ENCODE results near the gene IL11.
"Not testable (repeated sequence)": the region's sequence is repeated elsewhere in the genome, so short reads cannot be mapped to it uniquely, and the experiment has no call there.

The IL11 gene

DNA sequence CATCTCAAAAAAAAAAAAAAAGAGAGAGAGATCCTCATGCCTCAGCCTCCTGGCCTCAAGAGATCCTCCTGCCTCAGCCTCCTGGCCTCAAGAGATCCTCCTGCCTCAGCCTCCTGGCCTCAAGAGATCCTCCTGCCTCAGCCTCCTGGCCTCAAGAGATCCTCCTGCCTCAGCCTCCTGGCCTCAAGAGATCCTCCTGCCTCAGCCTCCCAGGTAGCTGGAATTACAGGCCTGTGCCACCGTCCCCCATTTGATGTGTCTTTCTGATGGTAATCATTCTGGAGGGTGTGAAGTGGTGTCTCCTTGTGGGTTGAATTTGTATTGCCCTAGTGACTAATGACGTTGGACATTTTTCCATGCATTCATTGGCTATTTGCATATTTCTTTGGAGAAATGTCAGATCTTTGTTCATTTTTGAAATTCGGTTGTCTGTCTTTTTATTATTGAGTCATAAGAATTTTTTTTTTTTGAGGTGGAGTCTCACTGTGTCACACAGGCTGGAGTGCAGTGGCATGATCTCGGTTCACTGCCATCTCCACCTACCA lies 41.4 kb downstream of the IL11 start:
- H3K4me1 ChIP-seq (ENCODE audit: insufficient read depth, low read length); H3K9ac ChIP-seq (ENCODE audit: low read length); H3K36me3 ChIP-seq (ENCODE audit: insufficient read depth, low read length); H3K27me3 ChIP-seq (ENCODE audit: control insufficient read depth in 1 of 2, insufficient read depth in 2 of 2, low read length in 2 of 2); H3K4me3 ChIP-seq (ENCODE audit: low read depth in 1 of 2, low read length in 2 of 2); H3K27ac ChIP-seq (ENCODE audit: low read depth, low read length); H3K9me3 ChIP-seq (ENCODE audit: low read length): not testable (repeated sequence)

DNA sequence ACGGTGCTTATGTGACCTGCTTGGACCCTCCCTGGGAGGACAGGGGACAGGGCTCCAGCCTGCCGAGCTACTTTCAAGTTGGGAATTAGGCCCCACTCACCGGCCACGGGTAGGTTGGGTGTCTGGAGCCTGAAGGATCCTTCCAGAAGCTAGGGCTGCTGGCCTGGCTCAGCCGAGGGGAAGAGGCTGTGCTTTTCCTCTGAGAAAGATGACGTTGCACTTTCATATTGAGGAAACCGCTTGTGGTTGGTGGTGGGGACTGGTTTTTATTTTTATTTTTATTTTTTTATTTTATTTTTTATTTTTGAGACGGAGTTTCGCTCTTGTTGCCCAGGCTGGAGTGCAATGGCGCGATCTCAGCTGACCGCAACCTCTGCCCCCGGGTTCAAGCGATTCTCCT lies 45.1 kb downstream of the IL11 start, which contains the start of gene TMEM150B:
Gene TMEM150B, minus strand, starts transcription at position 170 of the 400 bp plus-strand sequence. CDS start 4,305 bp downstream, outside the sequence.
- Histone ChIP-seq H3K9me3 (ENCODE audit: low read length) (no peaks in the 10 kb centered on the region), H3K36me3 (ENCODE audit: insufficient read depth, low read length) (no peaks in the 10 kb centered on the region), H3K4me1 (ENCODE audit: insufficient read depth, low read length) (no peaks in the 10 kb centered on the region), H3K27ac (ENCODE audit: low read depth, low read length) (no peak within 1 kb of the TSS), H3K4me3 (ENCODE audit: low read depth in 1 of 2, low read length in 2 of 2) (no peak within 1 kb of the TSS), H3K9ac (ENCODE audit: low read length) (no peak within 1 kb of the TSS), H3K27me3 (ENCODE audit: control insufficient read depth in 1 of 2, insufficient read depth in 2 of 2, low read length in 2 of 2) (peaks cover 0 to under 1% of the 10 kb centered on the region in 2 donors)

DNA sequence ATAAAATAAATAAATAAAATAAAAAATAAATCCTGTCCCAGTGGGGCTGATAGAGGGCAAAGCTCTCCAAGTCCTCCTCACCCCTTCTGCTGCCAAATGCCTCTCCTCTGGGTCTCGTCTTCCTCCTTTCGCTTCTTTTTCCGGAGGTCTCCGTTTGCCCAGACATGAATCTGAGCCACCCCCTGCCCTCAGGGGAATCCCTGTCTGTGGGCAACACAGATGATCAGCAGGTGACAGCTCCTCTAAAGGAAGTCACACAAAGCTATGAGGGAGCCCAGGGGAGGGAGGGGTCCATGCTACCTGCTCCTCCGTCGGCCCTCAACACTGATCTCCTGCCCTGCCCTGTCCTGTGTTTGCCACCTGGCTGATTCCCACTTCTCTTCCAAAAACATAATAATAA lies 45.6 kb downstream of the IL11 start:
- Histone ChIP-seq H3K4me3 (ENCODE audit: low read depth in 1 of 2, low read length in 2 of 2) (no peak overlapping the region), H3K9me3 (ENCODE audit: low read length) (no peaks in the 10 kb centered on the region), H3K36me3 (ENCODE audit: insufficient read depth, low read length) (no peaks in the 10 kb centered on the region), H3K27me3 (ENCODE audit: control insufficient read depth in 1 of 2, insufficient read depth in 2 of 2, low read length in 2 of 2) (peaks cover 0 to 5% of the 10 kb centered on the region in 2 donors), H3K9ac (ENCODE audit: low read length) (no peak overlapping the region), H3K4me1 (ENCODE audit: insufficient read depth, low read length) (no peaks in the 10 kb centered on the region), H3K27ac (ENCODE audit: low read depth, low read length) (no peak overlapping the region)

DNA sequence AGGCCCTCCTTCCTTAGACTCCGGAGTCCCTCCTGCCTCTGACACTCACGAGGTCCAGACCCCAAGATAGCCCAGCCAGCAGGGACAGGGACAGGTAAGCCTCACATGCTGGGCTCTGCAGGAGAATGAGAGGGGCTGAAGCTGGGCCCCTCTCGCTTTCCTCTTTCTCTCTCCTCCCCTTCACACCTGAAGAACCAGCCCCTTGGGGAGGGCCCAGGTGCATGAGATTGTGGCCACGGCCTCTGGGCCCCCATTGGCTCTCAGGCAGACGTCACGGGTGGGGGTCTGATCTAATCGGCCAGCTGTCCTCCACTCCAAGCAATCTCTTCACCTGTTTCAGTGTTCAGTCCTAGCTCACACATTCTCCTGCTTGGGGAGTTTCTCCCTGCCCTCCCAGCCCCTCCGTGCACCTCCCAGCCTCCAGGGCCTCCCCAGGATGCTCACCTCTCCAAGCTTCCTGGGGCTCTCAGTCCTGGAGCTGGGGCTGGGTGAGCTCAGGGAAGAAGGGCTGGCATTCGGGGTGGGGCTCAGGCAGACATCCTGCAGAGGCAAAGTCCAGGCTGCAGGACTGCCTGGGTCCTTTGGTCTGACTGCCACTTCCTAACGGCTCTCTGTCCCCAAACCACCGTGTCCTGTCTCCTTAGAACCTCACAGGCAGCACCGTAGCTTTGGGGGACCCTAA lies 47.9 kb downstream of the IL11 start:
- Histone ChIP-seq H3K9ac (ENCODE audit: low read length) (no peak overlapping the region), H3K27ac (ENCODE audit: low read depth, low read length) (no peak overlapping the region), H3K4me3 (ENCODE audit: low read depth in 1 of 2, low read length in 2 of 2) (no peak overlapping the region)

DNA sequence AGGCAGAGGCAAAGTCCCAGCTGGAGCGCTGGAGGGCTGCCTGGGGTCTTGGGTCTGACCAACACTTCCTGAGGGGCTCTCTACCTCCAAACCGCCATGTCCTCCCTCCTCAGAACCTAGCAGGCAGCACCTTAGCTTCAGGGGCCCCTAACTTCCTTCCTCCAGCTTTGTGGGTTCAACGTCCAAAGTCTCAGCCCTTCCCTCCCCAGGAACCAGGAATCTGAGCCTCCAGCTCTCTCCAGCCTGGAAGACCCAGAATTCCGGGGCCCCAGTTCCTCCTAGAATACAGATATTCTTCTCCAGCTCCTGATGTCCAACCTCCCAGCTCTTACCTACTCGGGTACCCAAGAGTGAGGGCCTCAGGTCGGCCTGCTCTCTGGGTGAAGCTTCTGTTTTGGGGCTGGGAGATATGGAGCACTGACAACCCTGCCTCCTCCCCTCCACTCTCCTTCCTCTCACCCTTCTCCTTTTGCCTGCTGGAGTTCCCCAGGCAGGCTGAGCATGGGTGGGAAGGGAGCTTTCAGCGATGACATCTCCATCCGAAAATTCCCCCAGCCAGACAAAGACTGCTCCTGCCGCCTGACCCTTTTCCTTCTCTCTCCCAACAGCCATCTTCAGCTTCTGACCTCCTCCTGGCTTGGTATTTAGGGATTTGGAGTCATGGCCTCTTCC lies 48.7 kb downstream of the IL11 start:
- Histone ChIP-seq H3K4me3 (ENCODE audit: low read depth in 1 of 2, low read length in 2 of 2) (no peak overlapping the region), H3K9me3 (ENCODE audit: low read length) (no peaks in the 10 kb centered on the region), H3K27ac (ENCODE audit: low read depth, low read length) (no peak overlapping the region), H3K4me1 (ENCODE audit: insufficient read depth, low read length) (no peaks in the 10 kb centered on the region), H3K27me3 (ENCODE audit: control insufficient read depth in 1 of 2, insufficient read depth in 2 of 2, low read length in 2 of 2) (peaks cover 0 to 5% of the 10 kb centered on the region in 2 donors), H3K9ac (ENCODE audit: low read length) (no peak overlapping the region), H3K36me3 (ENCODE audit: insufficient read depth, low read length) (no peaks in the 10 kb centered on the region)

More for the DNA sequence above, 47.9 kb downstream of the IL11 start:
- Histone ChIP-seq H3K27me3 (ENCODE audit: control insufficient read depth in 1 of 2, insufficient read depth in 2 of 2, low read length in 2 of 2) (peaks cover 0 to 5% of the 10 kb centered on the region in 2 donors), H3K36me3 (ENCODE audit: insufficient read depth, low read length) (no peaks in the 10 kb centered on the region), H3K4me1 (ENCODE audit: insufficient read depth, low read length) (no peaks in the 10 kb centered on the region), H3K9me3 (ENCODE audit: low read length) (no peaks in the 10 kb centered on the region)

DNA sequence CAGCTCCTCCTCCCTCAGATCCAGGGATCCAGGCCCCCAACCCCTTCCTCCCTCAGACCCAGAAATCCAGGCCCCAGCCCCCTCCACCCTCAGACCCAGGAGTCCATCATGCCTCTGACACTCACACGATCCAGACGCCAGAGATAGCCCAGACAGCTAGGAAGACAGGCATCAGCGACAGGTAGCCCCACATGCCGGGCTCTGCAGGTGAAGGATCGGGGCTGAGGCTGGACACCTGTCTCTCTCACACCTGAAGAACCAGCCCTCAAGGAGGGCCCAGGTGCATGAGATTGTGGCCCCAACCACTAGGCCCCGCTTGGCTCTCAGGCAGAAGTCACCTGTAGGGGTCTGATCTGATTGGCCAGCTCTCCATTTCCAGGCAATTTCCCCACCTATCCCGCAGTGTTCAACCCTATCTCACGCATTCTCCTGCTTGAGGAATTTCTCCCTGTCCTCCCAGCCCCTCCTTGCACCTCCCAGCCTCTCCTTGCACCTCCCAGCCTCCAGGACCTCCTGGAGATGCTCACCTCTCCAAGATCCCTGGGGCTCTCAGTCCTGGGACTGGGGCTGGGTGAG lies 49.3 kb downstream of the IL11 start:
- Histone ChIP-seq H3K27me3 (ENCODE audit: control insufficient read depth in 1 of 2, insufficient read depth in 2 of 2, low read length in 2 of 2) (peaks cover 0 to 5% of the 10 kb centered on the region in 2 donors), H3K9me3 (ENCODE audit: low read length) (no peaks in the 10 kb centered on the region), H3K9ac (ENCODE audit: low read length) (no peak overlapping the region), H3K4me3 (ENCODE audit: low read depth in 1 of 2, low read length in 2 of 2) (no peak overlapping the region), H3K27ac (ENCODE audit: low read depth, low read length) (no peak overlapping the region), H3K36me3 (ENCODE audit: insufficient read depth, low read length) (no peaks in the 10 kb centered on the region), H3K4me1 (ENCODE audit: insufficient read depth, low read length) (no peaks in the 10 kb centered on the region)

DNA sequence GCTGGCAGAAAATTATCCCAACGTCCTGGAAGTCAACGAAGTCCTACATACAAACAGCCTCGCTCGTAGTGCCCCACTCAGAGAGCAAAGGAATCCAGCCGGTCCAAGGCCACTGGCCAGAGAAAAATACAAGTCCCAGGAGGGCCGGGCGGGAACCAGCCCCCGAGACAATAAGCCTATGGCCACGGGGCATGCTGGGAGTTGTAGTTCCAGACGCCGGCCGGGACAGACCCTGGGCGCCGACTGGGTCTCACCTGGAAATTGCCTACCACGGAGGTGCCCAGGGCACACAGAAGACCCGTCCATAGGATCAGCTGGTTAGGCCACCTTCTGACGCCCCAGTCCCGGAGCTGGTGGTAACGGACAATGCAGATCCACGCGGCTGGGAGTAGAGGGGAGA lies 50.5 kb downstream of the IL11 start:
- H3K4me3 ChIP-seq (ENCODE audit: low read depth in 1 of 2, low read length in 2 of 2): no peak overlapping the region
- H3K9ac ChIP-seq (ENCODE audit: low read length): no peak overlapping the region
- no peaks in the 10 kb centered on the region for H3K9me3 ChIP-seq (ENCODE audit: low read length)

DNA sequence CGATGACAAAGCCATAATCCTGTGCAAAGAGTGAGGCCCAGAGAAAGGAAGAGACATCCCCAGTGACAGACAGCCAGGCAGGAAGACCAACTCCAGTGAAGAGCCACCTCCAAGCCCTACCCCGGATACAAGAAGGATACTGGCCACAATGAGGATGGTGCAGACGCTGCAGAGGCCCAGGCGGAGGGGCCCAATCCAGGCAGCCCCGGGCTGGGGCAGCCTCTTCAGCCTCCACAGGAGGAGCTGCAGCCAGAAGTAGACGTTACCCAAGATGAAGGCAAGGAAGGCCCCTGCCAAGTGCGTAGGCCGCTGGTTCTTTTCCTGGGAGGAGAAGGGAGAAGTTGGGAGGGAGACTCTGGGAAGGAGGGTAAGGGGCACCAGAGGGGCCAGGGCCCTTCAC lies 53.6 kb downstream of the IL11 start:
- H3K4me3 ChIP-seq (ENCODE audit: low read depth in 1 of 2, low read length in 2 of 2): no peak overlapping the region
- H3K27ac ChIP-seq (ENCODE audit: low read depth, low read length): no peak overlapping the region
- H3K4me1 ChIP-seq (ENCODE audit: insufficient read depth, low read length): no peaks in the 10 kb centered on the region
- H3K9me3 ChIP-seq (ENCODE audit: low read length): no peaks in the 10 kb centered on the region
- peaks cover 0 to 5% of the 10 kb centered on the region in 2 donors for H3K27me3 ChIP-seq (ENCODE audit: control insufficient read depth in 1 of 2, insufficient read depth in 2 of 2, low read length in 2 of 2)
- H3K9ac ChIP-seq (ENCODE audit: low read length): no peak overlapping the region
- no peaks in the 10 kb centered on the region for H3K36me3 ChIP-seq (ENCODE audit: insufficient read depth, low read length)

More for the DNA sequence above, 50.5 kb downstream of the IL11 start:
- H3K27me3 ChIP-seq (ENCODE audit: control insufficient read depth in 1 of 2, insufficient read depth in 2 of 2, low read length in 2 of 2): peaks cover 0 to 5% of the 10 kb centered on the region in 2 donors
- no peak overlapping the region for H3K27ac ChIP-seq (ENCODE audit: low read depth, low read length)
- no peaks in the 10 kb centered on the region for H3K36me3 ChIP-seq (ENCODE audit: insufficient read depth, low read length)
- no peaks in the 10 kb centered on the region for H3K4me1 ChIP-seq (ENCODE audit: insufficient read depth, low read length)

DNA sequence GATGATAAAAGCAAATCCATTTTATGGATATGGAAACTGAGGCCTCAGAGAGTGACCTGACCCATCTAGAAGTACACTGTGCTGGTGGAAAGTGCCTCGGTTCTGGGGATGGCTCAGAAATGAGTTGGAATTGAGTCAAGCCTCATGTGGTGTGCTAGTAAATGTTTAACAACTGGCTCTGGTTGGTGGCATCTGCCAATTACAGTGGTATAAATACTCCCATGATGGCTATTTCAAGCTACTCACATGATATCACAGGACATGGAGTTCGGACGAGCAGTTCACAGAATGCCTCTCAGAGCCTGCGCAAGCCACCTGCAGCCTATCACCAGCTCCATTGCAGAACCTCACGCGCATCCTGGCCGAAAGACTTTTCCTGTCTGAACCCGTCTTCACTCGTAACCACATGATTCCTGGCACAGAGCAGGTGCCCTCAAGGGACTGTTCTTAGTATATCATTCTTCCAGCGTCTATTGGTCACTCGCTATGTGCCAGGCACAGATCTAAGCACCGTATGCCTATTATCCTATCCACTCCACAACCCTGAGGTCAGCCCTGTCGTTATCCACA lies 54.2 kb downstream of the IL11 start:
- no peaks in the 10 kb centered on the region for H3K9me3 ChIP-seq (ENCODE audit: low read length)
- H3K4me3 ChIP-seq (ENCODE audit: low read depth in 1 of 2, low read length in 2 of 2): no peak overlapping the region
- H3K27ac ChIP-seq (ENCODE audit: low read depth, low read length): no peak overlapping the region
- peaks cover 0 to 5% of the 10 kb centered on the region in 2 donors for H3K27me3 ChIP-seq (ENCODE audit: control insufficient read depth in 1 of 2, insufficient read depth in 2 of 2, low read length in 2 of 2)
- no peaks in the 10 kb centered on the region for H3K36me3 ChIP-seq (ENCODE audit: insufficient read depth, low read length)
- no peaks in the 10 kb centered on the region for H3K4me1 ChIP-seq (ENCODE audit: insufficient read depth, low read length)
- H3K9ac ChIP-seq (ENCODE audit: low read length): no peak overlapping the region

DNA sequence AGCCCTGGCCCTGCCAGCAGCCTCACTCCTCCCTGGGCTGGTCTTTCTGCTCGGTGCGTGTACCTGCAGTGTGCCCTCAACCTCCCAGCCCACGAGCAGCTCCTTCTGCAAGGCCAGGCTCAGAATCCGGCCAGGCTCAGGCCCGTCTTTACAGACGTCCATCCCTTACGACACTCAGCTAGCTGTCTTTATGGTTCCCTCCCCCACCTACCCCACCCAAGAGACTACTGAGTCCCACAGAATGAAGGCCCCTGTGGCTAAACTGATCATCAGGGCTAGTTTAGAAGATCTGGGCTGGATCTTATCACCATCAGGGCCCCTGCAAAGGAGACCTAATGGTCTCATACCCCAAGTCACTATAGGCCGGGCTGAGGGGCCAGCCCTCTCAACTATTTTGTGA lies 55.9 kb downstream of the IL11 start:
- peaks cover 5% of the 10 kb centered on the region for H3K36me3 ChIP-seq (ENCODE audit: insufficient read depth, low read length)
- no peak overlapping the region for H3K27ac ChIP-seq (ENCODE audit: low read depth, low read length)
- no peaks in the 10 kb centered on the region for H3K9me3 ChIP-seq (ENCODE audit: low read length)
- H3K9ac ChIP-seq (ENCODE audit: low read length): no peak overlapping the region
- no peak overlapping the region for H3K4me3 ChIP-seq (ENCODE audit: low read depth in 1 of 2, low read length in 2 of 2)
- H3K27me3 ChIP-seq (ENCODE audit: control insufficient read depth in 1 of 2, insufficient read depth in 2 of 2, low read length in 2 of 2): no peaks in the 10 kb centered on the region
- H3K4me1 ChIP-seq (ENCODE audit: insufficient read depth, low read length): no peaks in the 10 kb centered on the region
